ENCODE results near the gene SLC17A5. TPM values are rescaled to one million over a fixed set of nuclear protein-coding genes. Genes with fewer than 3 reads are reported as not detected.

Gene SLC17A5
- total and polyA plus RNA-seq, 9 of the 15 experiments (the other 6 are each of a cell fraction or from before 2014, with no cell fraction given): 1.3 to 7.2 (median 3.4) TPM

DNA sequence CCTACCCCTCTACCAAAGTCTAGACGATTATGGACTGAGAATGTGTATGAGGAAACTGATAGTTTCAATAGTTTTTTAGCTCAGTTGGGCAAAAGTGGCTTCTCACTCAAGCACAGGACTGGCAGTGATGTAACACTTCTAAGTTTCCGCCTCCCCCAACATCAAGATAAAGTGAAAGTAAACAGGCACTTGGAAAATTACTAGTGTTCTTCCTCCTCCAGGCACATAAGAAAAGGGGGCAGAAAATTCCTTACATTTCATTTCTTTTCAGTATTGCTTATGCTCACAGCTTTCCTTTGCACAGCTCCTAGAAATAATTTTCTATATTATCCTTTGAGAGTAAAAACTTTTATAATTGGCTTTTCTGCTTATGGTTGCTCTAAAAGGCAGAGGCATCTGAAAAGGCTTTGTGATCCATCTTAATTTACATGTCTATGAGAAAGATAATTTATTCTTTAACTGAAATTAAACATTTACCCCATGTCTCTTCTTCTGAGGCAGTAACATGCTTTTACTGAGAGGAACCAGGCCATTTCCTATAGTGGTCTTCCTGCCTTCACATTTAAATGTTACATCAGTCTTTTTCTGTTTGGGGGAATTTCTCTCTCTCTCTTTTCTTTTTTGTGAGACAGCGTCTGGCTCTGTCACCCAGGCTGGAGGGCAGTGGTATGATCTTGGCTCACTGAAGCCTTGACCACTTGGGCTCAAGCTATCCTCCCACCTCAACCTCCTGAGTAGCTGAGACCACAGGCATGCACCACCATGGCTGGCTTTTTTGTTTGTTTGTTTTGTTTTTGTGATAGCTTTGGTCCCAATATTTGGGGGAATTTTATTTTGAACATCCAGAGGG is 68.0 kb downstream of the SLC17A5 start (continued):
- TF ChIP-seq ELF2 (CRISPR knock-in tag; IDR thresholded peaks at IDR 0.05) (no peak), ZNF431 (CRISPR knock-in tag; IDR thresholded peaks at IDR 0.05) (no peak), RAD51 (IDR thresholded peaks at IDR 0.05; ENCODE audit: borderline replicate concordance, low read depth) (0 out of 2 replicates have a peak, but pooled peaks have one; percentile 26), ZNF695 (CRISPR knock-in tag; IDR thresholded peaks at IDR 0.05) (no peak), CBX1 (IDR thresholded peaks at IDR 0.05; ENCODE audit: low read depth) (no peak), E2F4 (CRISPR knock-in tag; IDR thresholded peaks at IDR 0.05; ENCODE audit: low read depth) (no peak), SMARCA4 (IDR thresholded peaks at IDR 0.05) (peak; percentile 80; the same call in 1 of the 2 replicates), KAT7 (CRISPR knock-in tag; IDR thresholded peaks at IDR 0.05; ENCODE audit: borderline replicate concordance) (no peak), FOXJ3 (CRISPR knock-in tag; IDR thresholded peaks at IDR 0.05) (no peak), FOXA3 (CRISPR knock-in tag; conservative IDR thresholded peaks at IDR 0.05 in 1 of 2, IDR thresholded peaks at IDR 0.05 in 1 of 2) (peak; percentile 92 to 96), TAF7 (tag; IDR thresholded peaks at IDR 0.05) (peak; percentile 31; the same call in 1 of the 2 replicates), SETDB1 (IDR thresholded peaks at IDR 0.05; ENCODE audit: low read length) (no peak), ZNF175 (CRISPR knock-in tag; IDR thresholded peaks at IDR 0.05; ENCODE audit: low read depth) (peak; percentile 58; the same call in 1 of the 2 replicates), MCM3 (IDR thresholded peaks at IDR 0.05) (no peak)
- TF ChIP-seq, protein P1, sequence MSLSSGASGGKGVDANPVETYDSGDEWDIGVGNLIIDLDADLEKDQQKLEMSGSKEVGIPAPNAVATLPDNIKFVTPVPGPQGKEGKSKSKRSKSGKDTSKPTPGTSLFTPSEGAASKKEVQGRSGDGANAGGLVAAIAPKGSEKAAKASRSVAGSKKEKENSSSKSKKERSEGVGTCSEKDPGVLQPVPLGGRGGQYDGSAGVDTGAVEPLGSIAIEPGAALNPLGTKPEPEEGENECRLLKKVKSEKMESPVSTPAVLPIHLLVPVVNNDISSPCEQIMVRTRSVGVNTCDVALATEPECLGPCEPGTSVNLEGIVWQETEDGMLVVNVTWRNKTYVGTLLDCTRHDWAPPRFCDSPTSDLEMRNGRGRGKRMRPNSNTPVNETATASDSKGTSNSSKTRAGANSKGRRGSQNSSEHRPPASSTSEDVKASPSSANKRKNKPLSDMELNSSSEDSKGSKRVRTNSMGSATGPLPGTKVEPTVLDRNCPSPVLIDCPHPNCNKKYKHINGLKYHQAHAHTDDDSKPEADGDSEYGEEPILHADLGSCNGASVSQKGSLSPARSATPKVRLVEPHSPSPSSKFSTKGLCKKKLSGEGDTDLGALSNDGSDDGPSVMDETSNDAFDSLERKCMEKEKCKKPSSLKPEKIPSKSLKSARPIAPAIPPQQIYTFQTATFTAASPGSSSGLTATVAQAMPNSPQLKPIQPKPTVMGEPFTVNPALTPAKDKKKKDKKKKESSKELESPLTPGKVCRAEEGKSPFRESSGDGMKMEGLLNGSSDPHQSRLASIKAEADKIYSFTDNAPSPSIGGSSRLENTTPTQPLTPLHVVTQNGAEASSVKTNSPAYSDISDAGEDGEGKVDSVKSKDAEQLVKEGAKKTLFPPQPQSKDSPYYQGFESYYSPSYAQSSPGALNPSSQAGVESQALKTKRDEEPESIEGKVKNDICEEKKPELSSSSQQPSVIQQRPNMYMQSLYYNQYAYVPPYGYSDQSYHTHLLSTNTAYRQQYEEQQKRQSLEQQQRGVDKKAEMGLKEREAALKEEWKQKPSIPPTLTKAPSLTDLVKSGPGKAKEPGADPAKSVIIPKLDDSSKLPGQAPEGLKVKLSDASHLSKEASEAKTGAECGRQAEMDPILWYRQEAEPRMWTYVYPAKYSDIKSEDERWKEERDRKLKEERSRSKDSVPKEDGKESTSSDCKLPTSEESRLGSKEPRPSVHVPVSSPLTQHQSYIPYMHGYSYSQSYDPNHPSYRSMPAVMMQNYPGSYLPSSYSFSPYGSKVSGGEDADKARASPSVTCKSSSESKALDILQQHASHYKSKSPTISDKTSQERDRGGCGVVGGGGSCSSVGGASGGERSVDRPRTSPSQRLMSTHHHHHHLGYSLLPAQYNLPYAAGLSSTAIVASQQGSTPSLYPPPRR (CRISPR knock-in tag; IDR thresholded peaks at IDR 0.05; ENCODE audit: borderline replicate concordance): no peak
- TF ChIP-seq, protein P2, sequence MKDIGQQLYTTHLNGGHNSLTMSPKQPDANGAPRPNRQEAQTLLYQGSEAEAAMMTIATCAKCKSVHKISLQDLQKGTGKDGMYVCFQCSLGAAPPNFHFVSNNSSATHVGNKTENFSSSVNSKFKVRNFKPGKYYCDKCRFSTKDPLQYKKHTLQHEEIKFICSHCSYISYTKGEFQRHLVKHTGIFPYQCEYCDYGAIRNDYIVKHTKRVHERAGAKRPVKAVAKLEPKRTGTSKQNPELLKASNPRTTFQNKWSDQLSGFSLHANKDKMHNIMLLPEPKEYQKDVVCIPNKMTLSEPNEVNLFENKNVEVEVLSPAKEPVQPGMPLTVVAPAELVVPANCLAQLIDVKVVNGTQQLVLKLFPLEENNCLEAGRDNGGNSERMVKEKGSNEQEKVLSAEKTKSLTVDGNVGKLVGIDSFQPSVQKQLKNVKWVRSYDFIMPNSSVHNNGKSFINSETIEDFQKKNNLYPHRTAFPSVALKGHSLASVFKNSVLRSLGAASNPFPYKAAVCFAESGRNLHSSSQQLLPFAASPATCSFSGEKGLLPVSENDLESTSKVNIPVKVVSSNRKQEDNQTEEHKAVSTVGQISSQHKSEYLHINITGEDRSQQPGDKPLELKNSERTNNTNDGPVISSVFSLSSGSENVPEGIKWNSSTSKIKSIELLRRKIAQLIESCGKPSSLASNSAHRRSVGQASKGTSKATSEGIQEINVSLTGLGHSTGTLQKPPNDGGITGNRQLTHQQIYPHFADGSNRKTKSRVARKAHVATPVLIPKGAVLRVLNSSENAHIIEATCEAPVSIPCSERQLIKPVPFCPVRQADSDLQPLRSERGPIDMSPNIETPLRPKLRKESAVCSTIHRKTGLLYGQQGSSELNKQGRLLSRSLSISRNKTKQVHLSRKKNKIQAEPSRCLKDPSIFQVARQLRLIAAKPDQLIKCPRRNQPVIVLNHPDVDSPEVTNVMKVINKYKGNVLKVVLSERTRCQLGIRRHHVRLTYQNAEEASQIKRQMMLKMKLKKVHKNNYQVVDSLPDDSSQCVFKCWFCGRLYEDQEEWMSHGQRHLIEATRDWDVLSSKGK (CRISPR knock-in tag; IDR thresholded peaks at IDR 0.05): no peak

Measured in K562 (cell line).